GM23338 (cell line): ENCODE data around the gene TCF7.

ENCODE experiments used
- EZH2phosphoT487 ChIP-seq: fragments of 200-600 bp; sonication (generic); IDR thresholded peaks from one replicate; pipeline ENCODE4 v1.8.1; 2018; ENCODE audit warnings: antibody characterized with exemption; ENCODE audit not compliant: unreplicated experiment
- POLR2AphosphoS5 ChIP-seq: IDR thresholded peaks from 2 replicates; pipeline ENCODE4 v1.6.1; 2016; ENCODE audit warnings: antibody characterized with exemption, low read depth
- REST ChIP-seq: IDR thresholded peaks from one replicate; pipeline ENCODE4 v1.6.1; 2018; ENCODE audit warnings: antibody characterized with exemption; ENCODE audit not compliant: unreplicated experiment
- TF ChIP-seq, protein P1 (sequence below), 2 experiments: fragments of 200-600 bp in 1 of 2; sonication (generic) in 1 of 2; conservative IDR thresholded peaks; 2 replicates each; pipeline versions ENCODE4 v1.5.1 to v1.6.1; 2016 to 2017; ENCODE audit warnings: antibody characterized with exemption in 2 of 2, low read depth in 2 of 2, mild to moderate bottlenecking in 2 of 2, moderate library complexity in 1 of 2

- TF ChIP-seq EZH2phosphoT487 = no peak
- TF ChIP-seq, protein P1, sequence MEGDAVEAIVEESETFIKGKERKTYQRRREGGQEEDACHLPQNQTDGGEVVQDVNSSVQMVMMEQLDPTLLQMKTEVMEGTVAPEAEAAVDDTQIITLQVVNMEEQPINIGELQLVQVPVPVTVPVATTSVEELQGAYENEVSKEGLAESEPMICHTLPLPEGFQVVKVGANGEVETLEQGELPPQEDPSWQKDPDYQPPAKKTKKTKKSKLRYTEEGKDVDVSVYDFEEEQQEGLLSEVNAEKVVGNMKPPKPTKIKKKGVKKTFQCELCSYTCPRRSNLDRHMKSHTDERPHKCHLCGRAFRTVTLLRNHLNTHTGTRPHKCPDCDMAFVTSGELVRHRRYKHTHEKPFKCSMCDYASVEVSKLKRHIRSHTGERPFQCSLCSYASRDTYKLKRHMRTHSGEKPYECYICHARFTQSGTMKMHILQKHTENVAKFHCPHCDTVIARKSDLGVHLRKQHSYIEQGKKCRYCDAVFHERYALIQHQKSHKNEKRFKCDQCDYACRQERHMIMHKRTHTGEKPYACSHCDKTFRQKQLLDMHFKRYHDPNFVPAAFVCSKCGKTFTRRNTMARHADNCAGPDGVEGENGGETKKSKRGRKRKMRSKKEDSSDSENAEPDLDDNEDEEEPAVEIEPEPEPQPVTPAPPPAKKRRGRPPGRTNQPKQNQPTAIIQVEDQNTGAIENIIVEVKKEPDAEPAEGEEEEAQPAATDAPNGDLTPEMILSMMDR (conservative IDR thresholded peaks at IDR 0.05; ENCODE audit: low read depth in 2 of 2) = no peak
- no peak for TF ChIP-seq POLR2AphosphoS5
- no peak for TF ChIP-seq REST
Observed at GRCh38 chr5:134174841-134175839, 60.7 kb downstream of the TCF7 start.
